Measurements from ENCODE around the gene FNDC3B. TPM values are rescaled to one million over a fixed set of nuclear protein-coding genes. Genes with fewer than 3 reads are reported as not detected.
"Not testable (repeated sequence)": the region's sequence is repeated elsewhere in the genome, so short reads cannot be mapped to it uniquely, and the experiment has no call there.

The FNDC3B gene
- total and polyA plus RNA-seq, 2 donors (not counting 1 experiment from before 2014, with no cell fraction given) = 1.2 to 9.2 TPM

DNA sequence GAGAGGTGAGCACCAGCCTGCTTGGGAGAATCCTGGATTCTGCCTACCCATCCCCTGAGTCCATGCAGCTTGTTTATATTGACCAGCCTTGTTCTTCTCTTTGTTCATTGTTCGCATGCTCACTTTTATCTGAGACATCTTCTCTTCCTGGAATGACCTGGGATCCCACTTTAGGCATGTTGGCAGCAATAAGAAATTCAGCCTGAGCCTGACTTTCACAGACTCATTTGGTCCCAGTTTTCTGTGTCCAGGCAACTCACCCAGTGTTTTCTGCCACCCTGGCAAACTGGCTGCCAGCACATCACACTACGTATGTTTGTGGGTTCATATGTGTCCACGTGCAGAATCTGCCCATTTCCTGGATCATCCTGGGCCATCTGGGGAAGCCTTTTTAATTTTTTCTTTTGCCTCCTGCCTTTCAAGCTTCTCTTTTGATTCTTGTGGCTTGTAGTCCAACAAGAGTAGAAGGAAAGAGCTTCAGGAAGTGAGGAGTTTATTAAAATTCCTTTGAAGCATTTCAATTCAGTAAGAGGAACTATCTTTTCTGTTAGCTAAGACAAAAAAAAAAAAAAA, 199.9 kb downstream of the FNDC3B start:
- Mint-ChIP-seq H3K27me3 (no peaks in the 10 kb centered on the region), H3K9me3 (ENCODE audit: insufficient read depth) (peaks cover 14% of the 10 kb centered on the region), H3K27ac (no peak overlapping the region), H3K4me1 (no peaks in the 10 kb centered on the region), H3K4me3 (no peak overlapping the region)
- ChIA-PET CTCF (no interaction called here), POLR2A (no interaction called here)
- Histone ChIP-seq H3K4me3 (ENCODE audit: control extremely low read depth in 1 of 5, extremely low read depth in 1 of 5, insufficient read depth in 1 of 5, low read depth in 2 of 5, low read length in 4 of 5) (no peak overlapping the region), H3K27me3 (replicated peaks in 1 of 4; ENCODE audit: control extremely low read depth in 1 of 4, control insufficient read depth in 3 of 4, insufficient read depth in 4 of 4, low read length in 3 of 4) (no peaks in the 10 kb centered on the region), H3K79me2 (ENCODE audit: control insufficient read depth, insufficient read depth, low read length) (no peaks in the 10 kb centered on the region), H3K36me3 (replicated peaks in 1 of 2; ENCODE audit: control extremely low read depth in 1 of 2, control insufficient read depth in 1 of 2, extremely low read depth in 1 of 2, insufficient read depth in 2 of 2, low read length in 1 of 2) (no peaks in the 10 kb centered on the region), H3K4me2 (replicated peaks; ENCODE audit: low read depth, low read length, poor library complexity, severe bottlenecking) (no peak overlapping the region), H3K4me1 (ENCODE audit: control insufficient read depth in 2 of 2, insufficient read depth in 2 of 2, low read length in 2 of 2) (no peaks in the 10 kb centered on the region), H3K9ac (ENCODE audit: low read length) (no peak overlapping the region), H4K20me1 (ENCODE audit: control insufficient read depth, insufficient read depth, low read length, poor library complexity, severe bottlenecking) (no peaks in the 10 kb centered on the region), H2AFZ (ENCODE audit: insufficient read depth, low read depth, low read length, poor library complexity, severe bottlenecking) (no peak overlapping the region), H3K9me3 (ENCODE audit: control extremely low read depth in 1 of 3, control insufficient read depth in 2 of 3, insufficient read depth in 1 of 3, low read length in 2 of 3) (peaks cover 0 to 8% (median 5%) of the 10 kb centered on the region in 3 donors), H3K27ac (ENCODE audit: low read length in 2 of 2) (no peak overlapping the region)
- no peak for DNase-seq
- intact Hi-C loops (cut with micrococcal nuclease) = no loop called here
- ATAC-seq (ENCODE audit: low read depth) = no peak
- TF ChIP-seq, protein P1, sequence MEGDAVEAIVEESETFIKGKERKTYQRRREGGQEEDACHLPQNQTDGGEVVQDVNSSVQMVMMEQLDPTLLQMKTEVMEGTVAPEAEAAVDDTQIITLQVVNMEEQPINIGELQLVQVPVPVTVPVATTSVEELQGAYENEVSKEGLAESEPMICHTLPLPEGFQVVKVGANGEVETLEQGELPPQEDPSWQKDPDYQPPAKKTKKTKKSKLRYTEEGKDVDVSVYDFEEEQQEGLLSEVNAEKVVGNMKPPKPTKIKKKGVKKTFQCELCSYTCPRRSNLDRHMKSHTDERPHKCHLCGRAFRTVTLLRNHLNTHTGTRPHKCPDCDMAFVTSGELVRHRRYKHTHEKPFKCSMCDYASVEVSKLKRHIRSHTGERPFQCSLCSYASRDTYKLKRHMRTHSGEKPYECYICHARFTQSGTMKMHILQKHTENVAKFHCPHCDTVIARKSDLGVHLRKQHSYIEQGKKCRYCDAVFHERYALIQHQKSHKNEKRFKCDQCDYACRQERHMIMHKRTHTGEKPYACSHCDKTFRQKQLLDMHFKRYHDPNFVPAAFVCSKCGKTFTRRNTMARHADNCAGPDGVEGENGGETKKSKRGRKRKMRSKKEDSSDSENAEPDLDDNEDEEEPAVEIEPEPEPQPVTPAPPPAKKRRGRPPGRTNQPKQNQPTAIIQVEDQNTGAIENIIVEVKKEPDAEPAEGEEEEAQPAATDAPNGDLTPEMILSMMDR (IDR thresholded peaks at IDR 0.05) = no peak
- WGBS (ENCODE audit: insufficient coverage) = 65% methylated on average over 3 of the region's 3 CpGs

DNA sequence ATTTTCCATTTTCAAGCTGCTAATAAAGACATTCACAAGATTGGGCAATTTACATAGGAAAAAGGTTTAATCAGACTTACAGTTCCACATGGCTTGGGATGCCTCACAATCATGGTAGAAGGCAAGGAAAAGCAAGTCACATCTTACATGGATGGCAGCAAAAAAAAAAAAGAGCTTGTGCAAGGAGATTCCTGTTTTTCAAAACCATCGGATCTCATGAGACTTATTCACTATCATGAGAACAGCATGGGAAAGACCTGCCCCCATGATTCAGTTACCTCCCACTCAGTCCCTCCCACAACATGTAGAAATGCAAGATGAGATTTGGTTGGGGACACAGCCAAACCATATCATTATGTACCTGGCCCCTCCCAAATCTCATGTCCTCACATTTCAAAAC, 202.0 kb downstream of the FNDC3B start:
- Histone ChIP-seq H3K4me1 (ENCODE audit: control insufficient read depth in 2 of 2, insufficient read depth in 2 of 2, low read length in 2 of 2) (no peaks in the 10 kb centered on the region), H3K4me2 (replicated peaks; ENCODE audit: low read depth, low read length, poor library complexity, severe bottlenecking) (no peak overlapping the region), H3K79me2 (ENCODE audit: control insufficient read depth, insufficient read depth, low read length) (no peaks in the 10 kb centered on the region), H4K20me1 (ENCODE audit: control insufficient read depth, insufficient read depth, low read length, poor library complexity, severe bottlenecking) (no peaks in the 10 kb centered on the region), H3K4me3 (ENCODE audit: control extremely low read depth in 1 of 5, extremely low read depth in 1 of 5, insufficient read depth in 1 of 5, low read depth in 2 of 5, low read length in 4 of 5) (no peak overlapping the region), H3K27ac (ENCODE audit: low read length in 2 of 2) (no peak overlapping the region), H2AFZ (ENCODE audit: insufficient read depth, low read depth, low read length, poor library complexity, severe bottlenecking) (no peak overlapping the region), H3K27me3 (replicated peaks in 1 of 4; ENCODE audit: control extremely low read depth in 1 of 4, control insufficient read depth in 3 of 4, insufficient read depth in 4 of 4, low read length in 3 of 4) (no peaks in the 10 kb centered on the region), H3K36me3 (replicated peaks in 1 of 2; ENCODE audit: control extremely low read depth in 1 of 2, control insufficient read depth in 1 of 2, extremely low read depth in 1 of 2, insufficient read depth in 2 of 2, low read length in 1 of 2) (no peaks in the 10 kb centered on the region), H3K9ac (ENCODE audit: low read length) (no peak overlapping the region), H3K9me3 (ENCODE audit: control extremely low read depth in 1 of 3, control insufficient read depth in 2 of 3, insufficient read depth in 1 of 3, low read length in 2 of 3) (peaks cover 0 to 8% (median 5%) of the 10 kb centered on the region in 3 donors)
- no peak for DNase-seq
- intact Hi-C loops (cut with micrococcal nuclease) = no loop called here
- Mint-ChIP-seq H3K9me3 (ENCODE audit: insufficient read depth) (peaks cover 14% of the 10 kb centered on the region), H3K27me3 (no peaks in the 10 kb centered on the region), H3K4me1 (no peaks in the 10 kb centered on the region), H3K27ac (no peak overlapping the region), H3K4me3 (no peak overlapping the region)
- POLR2A ChIA-PET = no interaction called here
- ATAC-seq (ENCODE audit: low read depth) = no peak
- no CpG with 5 or more reads among the region's 1 CpG for WGBS (ENCODE audit: insufficient coverage)
- TF ChIP-seq EZH2 (IDR thresholded peaks at IDR 0.05; ENCODE audit: borderline replicate concordance, insufficient read depth, low read depth, low read length, poor library complexity, severe bottlenecking) = no peak
- TF ChIP-seq, protein P1 (IDR thresholded peaks at IDR 0.05) = no peak
- CTCF ChIA-PET = interaction anchor here (0.6 kb wide), 1 partner anchor 166 kb away, joined by 3 read pairs; no protein-coding TSS in a partner anchor

DNA sequence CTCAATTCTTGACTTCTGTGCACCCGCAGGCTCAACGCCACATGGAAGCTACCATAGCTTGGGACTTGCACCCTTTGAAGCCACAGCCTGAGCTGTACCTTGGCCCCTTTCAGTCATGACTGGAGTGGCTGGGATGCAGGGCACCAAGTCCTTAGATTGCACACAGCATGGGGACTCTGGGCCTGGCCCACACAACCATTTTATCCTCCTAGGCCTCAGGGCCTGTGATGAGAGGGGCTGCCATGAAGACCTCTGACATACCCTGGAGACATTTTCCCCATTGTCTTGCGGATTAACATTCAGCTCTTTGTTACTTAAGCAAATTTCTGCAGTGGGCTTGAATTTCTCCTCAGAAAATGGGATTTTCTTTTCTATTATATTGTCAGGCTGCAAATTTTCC, 203.1 kb downstream of the FNDC3B start:
- POLR2A ChIA-PET; CTCF ChIA-PET; H3K27ac Mint-ChIP-seq; H3K4me3 Mint-ChIP-seq; H3K27ac ChIP-seq (ENCODE audit: low read length in 2 of 2); H3K4me2 ChIP-seq (replicated peaks; ENCODE audit: low read depth, low read length, poor library complexity, severe bottlenecking); intact Hi-C loops (cut with micrococcal nuclease); H2AFZ ChIP-seq (ENCODE audit: insufficient read depth, low read depth, low read length, poor library complexity, severe bottlenecking); H3K27me3 Mint-ChIP-seq; H3K4me1 ChIP-seq (ENCODE audit: control insufficient read depth in 2 of 2, insufficient read depth in 2 of 2, low read length in 2 of 2); H3K4me3 ChIP-seq (ENCODE audit: control extremely low read depth in 1 of 5, extremely low read depth in 1 of 5, insufficient read depth in 1 of 5, low read depth in 2 of 5, low read length in 4 of 5); H4K20me1 ChIP-seq (ENCODE audit: control insufficient read depth, insufficient read depth, low read length, poor library complexity, severe bottlenecking); DNase-seq; H3K27me3 ChIP-seq (replicated peaks in 1 of 4; ENCODE audit: control extremely low read depth in 1 of 4, control insufficient read depth in 3 of 4, insufficient read depth in 4 of 4, low read length in 3 of 4); H3K79me2 ChIP-seq (ENCODE audit: control insufficient read depth, insufficient read depth, low read length); H3K36me3 ChIP-seq (replicated peaks in 1 of 2; ENCODE audit: control extremely low read depth in 1 of 2, control insufficient read depth in 1 of 2, extremely low read depth in 1 of 2, insufficient read depth in 2 of 2, low read length in 1 of 2); H3K4me1 Mint-ChIP-seq; ATAC-seq (ENCODE audit: low read depth); H3K9me3 ChIP-seq (ENCODE audit: control extremely low read depth in 1 of 3, control insufficient read depth in 2 of 3, insufficient read depth in 1 of 3, low read length in 2 of 3); H3K9ac ChIP-seq (ENCODE audit: low read length): not testable (repeated sequence)
- 98% methylated on average over 3 of the region's 3 CpGs for WGBS (ENCODE audit: insufficient coverage)
- peaks cover 14% of the 10 kb centered on the region for H3K9me3 Mint-ChIP-seq (ENCODE audit: insufficient read depth)

Data from B cell (primary cell).